Measurements from ENCODE around the gene CXCL8. TPM values are rescaled to one million over a fixed set of nuclear protein-coding genes. Genes with fewer than 3 reads are reported as not detected.
"Not testable (repeated sequence)": the region's sequence is repeated elsewhere in the genome, so short reads cannot be mapped to it uniquely, and the experiment has no call there.

Gene CXCL8
- total RNA-seq, 2 experiments from 2014 or later, result 2.2 to 2.3 TPM

DNA sequence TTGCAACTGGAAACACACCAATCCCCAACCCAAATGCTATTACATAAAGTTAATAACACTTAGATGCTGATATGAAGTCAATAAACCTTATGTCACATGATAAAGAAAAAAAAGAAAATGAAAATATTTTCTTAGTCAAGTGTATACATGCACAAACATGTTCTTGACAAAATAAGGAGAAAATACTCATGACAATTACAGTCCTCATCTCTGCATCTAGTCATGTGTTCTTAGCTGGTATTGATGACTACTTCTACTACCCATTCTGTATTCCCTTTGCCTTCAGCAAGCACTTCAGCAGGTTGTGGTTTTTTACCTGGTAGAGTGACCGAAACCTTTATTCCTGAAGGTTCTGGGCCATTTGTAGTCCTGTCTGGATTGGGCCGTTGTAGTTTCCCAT, 24.9 kb downstream of the CXCL8 start:
- ATAC-seq (ENCODE audit: low read depth) (no peak), DNase-seq (no peak)
- Mint-ChIP-seq H3K9me3 (peaks cover 1% of the 10 kb centered on the region), H3K27ac (no peak overlapping the region), H3K27me3 (no peaks in the 10 kb centered on the region), H3K4me3 (no peak overlapping the region), H3K4me1 (no peaks in the 10 kb centered on the region), H3K36me3 (no peaks in the 10 kb centered on the region)
- POLR2A ChIA-PET, result no interaction called here

DNA sequence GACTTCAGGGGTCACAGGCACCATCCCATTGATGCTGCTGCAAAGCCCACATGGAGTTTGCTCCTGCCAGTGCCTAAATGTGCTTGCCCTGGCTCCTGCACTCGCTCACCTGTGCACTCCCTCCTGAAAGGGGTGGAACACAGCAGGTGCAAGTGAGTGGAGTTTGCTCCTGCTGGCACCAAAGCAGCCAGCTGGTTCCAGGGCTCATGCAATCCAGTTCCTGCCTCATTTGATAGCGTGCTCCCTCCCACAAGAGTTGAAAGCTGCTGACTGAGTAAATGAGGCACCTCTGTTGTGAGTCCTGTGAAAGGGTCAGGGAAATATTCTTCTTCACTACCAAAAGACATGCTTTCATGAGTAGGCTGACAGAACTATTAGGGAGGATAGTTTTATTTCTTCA, 30.5 kb downstream of the CXCL8 start:
- Mint-ChIP-seq H3K27ac (no peak overlapping the region), H3K4me3 (no peak overlapping the region), H3K9me3 (peaks cover 1% of the 10 kb centered on the region), H3K27me3 (no peaks in the 10 kb centered on the region), H3K36me3 (no peaks in the 10 kb centered on the region), H3K4me1 (no peaks in the 10 kb centered on the region)
- ATAC-seq (ENCODE audit: low read depth), result no peak
- POLR2A ChIA-PET, result no interaction called here
- DNase-seq, result no peak

DNA sequence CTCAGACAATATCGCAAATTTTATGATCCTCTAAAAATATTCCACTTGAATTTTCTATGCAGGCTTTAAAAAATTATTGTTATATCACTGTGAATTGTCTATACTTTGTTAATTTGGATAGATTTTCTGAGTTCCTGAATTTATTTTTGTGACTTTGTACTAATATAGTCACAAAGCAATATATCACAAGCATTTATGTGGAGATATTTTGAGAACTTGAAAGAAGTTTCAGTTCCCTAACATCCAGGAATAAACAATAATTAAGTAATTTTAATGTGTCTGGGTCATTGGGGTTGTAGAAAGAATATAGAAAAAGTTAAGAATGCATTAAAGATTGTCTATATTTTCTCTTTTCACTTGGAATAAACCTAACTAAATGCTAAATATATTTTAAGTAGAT, 32.0 kb downstream of the CXCL8 start:
- DNase-seq, result no peak
- Mint-ChIP-seq H3K4me1 (no peaks in the 10 kb centered on the region), H3K27me3 (no peaks in the 10 kb centered on the region), H3K9me3 (no peaks in the 10 kb centered on the region), H3K36me3 (no peaks in the 10 kb centered on the region), H3K4me3 (no peak overlapping the region), H3K27ac (no peak overlapping the region)
- ATAC-seq (ENCODE audit: low read depth), result no peak
- POLR2A ChIA-PET, result no interaction called here

DNA sequence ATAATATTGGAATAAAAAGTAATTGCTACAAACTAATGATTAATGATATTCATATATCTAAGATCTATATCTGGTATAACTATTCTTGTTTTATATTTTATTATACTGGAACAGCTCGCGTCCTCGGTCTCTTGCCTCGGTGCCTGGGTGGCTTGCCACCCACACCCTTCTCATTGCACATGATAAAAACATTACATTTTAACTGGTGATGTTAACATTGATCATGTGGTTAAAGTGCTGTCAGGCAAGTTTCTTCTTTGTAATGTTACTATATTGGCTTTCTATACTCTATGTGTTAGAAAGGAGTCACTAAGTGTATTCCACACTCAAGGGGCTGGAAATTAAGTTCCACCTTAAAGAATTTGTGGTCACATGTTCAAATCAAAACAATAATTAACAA, 34.0 kb downstream of the CXCL8 start:
- H3K4me3 Mint-ChIP-seq; H3K36me3 Mint-ChIP-seq; POLR2A ChIA-PET; H3K4me1 Mint-ChIP-seq; DNase-seq; H3K27me3 Mint-ChIP-seq; H3K9me3 Mint-ChIP-seq; H3K27ac Mint-ChIP-seq; ATAC-seq (ENCODE audit: low read depth): not testable (repeated sequence)

DNA sequence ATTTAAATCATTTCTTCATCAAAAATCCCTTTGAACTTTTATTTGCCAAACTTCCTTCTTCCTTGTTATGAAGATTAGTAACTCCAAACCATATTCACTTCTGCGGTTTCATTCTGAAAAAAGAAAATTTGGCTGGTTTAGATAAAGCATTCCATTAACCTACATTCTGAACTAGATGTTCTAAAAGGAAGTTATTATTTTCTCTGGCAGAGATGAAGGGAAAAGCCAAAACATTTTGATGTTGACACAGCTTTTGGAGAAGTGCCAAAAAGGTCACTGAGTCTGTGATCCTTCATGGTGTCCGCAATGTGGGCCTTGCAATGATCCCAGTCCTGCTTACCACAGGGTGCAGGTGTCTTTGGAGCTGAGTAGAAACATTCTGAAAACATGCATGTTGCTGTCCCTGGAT, 36.0 kb downstream of the CXCL8 start:
- H3K27ac Mint-ChIP-seq, result no peak overlapping the region
- H3K4me3 Mint-ChIP-seq, result no peak overlapping the region
- POLR2A ChIA-PET, result no interaction called here
- ATAC-seq (ENCODE audit: low read depth) (no peak), DNase-seq (no peak)
- no peaks in the 10 kb centered on the region for H3K9me3 Mint-ChIP-seq
- no peaks in the 10 kb centered on the region for H3K4me1 Mint-ChIP-seq
- no peaks in the 10 kb centered on the region for H3K27me3 Mint-ChIP-seq
- H3K36me3 Mint-ChIP-seq, result no peaks in the 10 kb centered on the region

DNA sequence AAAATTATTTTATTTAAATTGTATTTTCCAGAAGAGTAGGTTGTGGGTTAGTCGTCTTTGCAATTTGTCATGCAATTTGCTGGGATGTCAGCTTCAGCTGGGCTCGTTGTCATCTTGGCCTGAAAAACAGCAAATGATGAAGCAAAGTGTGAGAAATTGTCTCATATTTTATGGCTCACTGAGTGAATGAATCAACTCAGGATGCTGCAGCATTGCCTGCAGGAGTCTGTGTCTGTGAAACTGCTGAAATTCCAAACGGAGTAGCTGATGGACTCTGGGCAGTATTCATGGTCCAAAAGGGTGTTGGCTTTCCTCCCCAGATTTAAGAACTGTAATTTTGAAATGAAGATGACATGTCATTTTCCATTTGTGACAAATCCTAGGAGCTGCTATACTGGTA, 37.2 kb downstream of the CXCL8 start:
- H3K4me3 Mint-ChIP-seq, result no peak overlapping the region
- H3K27ac Mint-ChIP-seq, result no peak overlapping the region
- DNase-seq (no peak), ATAC-seq (ENCODE audit: low read depth) (no peak)
- H3K9me3 Mint-ChIP-seq, result no peaks in the 10 kb centered on the region
- POLR2A ChIA-PET, result no interaction called here
- H3K4me1 Mint-ChIP-seq, result no peaks in the 10 kb centered on the region
- no peaks in the 10 kb centered on the region for H3K36me3 Mint-ChIP-seq
- H3K27me3 Mint-ChIP-seq, result no peaks in the 10 kb centered on the region

DNA sequence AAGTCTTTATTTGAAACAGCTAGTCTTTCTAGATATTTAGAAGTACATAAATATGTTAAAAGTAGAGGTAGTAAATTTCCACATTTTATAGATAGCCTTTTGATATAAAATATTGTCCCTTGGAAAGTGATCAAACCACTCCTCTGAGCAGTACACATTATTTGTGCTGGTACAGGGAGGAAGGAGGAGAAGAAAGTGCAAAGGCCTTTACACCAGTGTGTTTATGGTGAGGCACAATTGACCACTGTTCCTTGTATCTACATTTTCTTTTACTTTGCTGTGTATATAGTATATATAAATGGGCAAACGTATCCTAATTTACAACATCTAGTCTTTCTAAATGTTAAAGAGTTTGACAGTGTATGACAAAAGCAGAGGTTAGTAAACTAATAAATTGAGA, 39.9 kb downstream of the CXCL8 start:
- H3K27me3 Mint-ChIP-seq, result peaks cover 2% of the 10 kb centered on the region
- H3K36me3 Mint-ChIP-seq, result no peaks in the 10 kb centered on the region
- H3K4me3 Mint-ChIP-seq, result no peak overlapping the region
- POLR2A ChIA-PET, result no interaction called here
- ATAC-seq (ENCODE audit: low read depth) (no peak), DNase-seq (no peak)
- no peaks in the 10 kb centered on the region for H3K9me3 Mint-ChIP-seq
- H3K27ac Mint-ChIP-seq, result no peak overlapping the region
- H3K4me1 Mint-ChIP-seq, result no peaks in the 10 kb centered on the region

DNA sequence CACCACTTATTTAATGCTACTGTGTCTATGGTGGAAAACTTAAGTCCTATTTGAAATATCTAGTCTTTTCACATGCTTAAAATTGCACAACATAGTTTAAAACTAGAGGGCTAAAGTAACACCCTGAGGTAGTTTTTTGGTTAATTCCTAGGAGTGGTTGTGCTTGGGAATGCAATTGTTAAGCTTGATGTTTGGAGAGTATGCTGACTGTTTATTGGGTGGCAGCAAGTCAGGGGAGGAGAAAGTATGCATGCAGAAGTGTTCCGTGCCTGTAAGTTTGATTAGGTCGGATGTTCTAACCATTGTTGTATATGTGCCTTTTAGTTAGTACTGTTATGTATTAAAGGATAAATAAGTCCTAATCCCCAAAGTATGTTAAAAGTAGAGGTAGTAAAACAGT, 40.5 kb downstream of the CXCL8 start:
- POLR2A ChIA-PET, result no interaction called here
- Mint-ChIP-seq H3K27me3 (peaks cover 2% of the 10 kb centered on the region), H3K36me3 (no peaks in the 10 kb centered on the region), H3K4me3 (no peak overlapping the region), H3K27ac (no peak overlapping the region), H3K9me3 (no peaks in the 10 kb centered on the region), H3K4me1 (no peaks in the 10 kb centered on the region)
- ATAC-seq (ENCODE audit: low read depth) (no peak), DNase-seq (no peak)

DNA sequence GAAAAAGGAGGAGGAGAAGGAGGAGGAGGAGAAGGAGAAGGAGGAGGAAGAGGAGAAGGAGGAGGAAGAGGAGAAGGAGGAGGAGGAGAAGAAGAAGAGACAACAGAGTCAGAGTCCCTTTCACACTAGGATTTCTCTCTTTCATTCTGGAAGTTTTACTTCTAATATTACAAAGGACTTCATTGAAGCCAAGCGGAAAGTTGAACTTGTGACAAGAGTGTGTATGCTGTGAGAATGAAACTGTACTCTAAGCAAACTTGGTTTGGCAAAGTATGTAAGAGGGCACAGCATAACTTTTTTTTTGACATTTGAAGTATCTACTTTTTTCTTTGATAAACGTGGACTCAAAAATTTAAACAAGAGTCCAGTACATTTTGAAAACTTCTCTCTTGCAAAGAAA, 48.0 kb downstream of the CXCL8 start:
- ATAC-seq (ENCODE audit: low read depth) (no peak), DNase-seq (no peak)
- Mint-ChIP-seq H3K4me1 (no peaks in the 10 kb centered on the region), H3K36me3 (no peaks in the 10 kb centered on the region), H3K4me3 (no peak overlapping the region), H3K9me3 (no peaks in the 10 kb centered on the region), H3K27ac (no peak overlapping the region), H3K27me3 (peaks cover 2% of the 10 kb centered on the region)
- POLR2A ChIA-PET, result no interaction called here

Other genes starting within 250 kb of the CXCL8 start
- gene RASSF6, start 120.1 kb upstream of the CXCL8 start, total RNA-seq, result under 1 TPM in 1 of 2 experiments, not detected in 1; 0.06 TPM
- not detected for gene CXCL6, start 96.1 kb downstream of the CXCL8 start, total RNA-seq
- gene PF4V1, start 112.7 kb downstream of the CXCL8 start, total RNA-seq, result not detected
- gene CXCL1, start 128.8 kb downstream of the CXCL8 start, total RNA-seq, result not detected
- not detected for gene PF4, start 241.5 kb downstream of the CXCL8 start, total RNA-seq
- not detected for gene PPBP, start 247.6 kb downstream of the CXCL8 start, total RNA-seq